Skeletal muscle tissue (tissue), 4 donors: ENCODE measurements around the gene ACTA2. TPM values are rescaled to one million over a fixed set of nuclear protein-coding genes. Genes with fewer than 3 reads are reported as not detected.

Experiments
- H3K27ac ChIP-seq: one replicate; pipeline ENCODE4 v1.7.0; 2013; ENCODE audit warnings: mild to moderate bottlenecking, low read depth, low read length, inconsistent platforms
- H3K27me3 ChIP-seq, 3 donors: one replicate each; pipeline ENCODE4 v1.7.0; 2013; ENCODE audit warnings: low read length in 3 of 3; ENCODE audit not compliant: control insufficient read depth in 3 of 3, insufficient read depth in 3 of 3
- H3K36me3 ChIP-seq, 3 donors: one replicate each; pipeline ENCODE4 v1.7.0; 2013; ENCODE audit warnings: low read length in 3 of 3; ENCODE audit not compliant: control insufficient read depth in 3 of 3, insufficient read depth in 3 of 3
- H3K4me1 ChIP-seq, 3 donors: one replicate each; pipeline ENCODE4 v1.7.0; 2013; ENCODE audit warnings: low read length in 3 of 3, mild to moderate bottlenecking in 3 of 3; ENCODE audit not compliant: control insufficient read depth in 3 of 3, insufficient read depth in 3 of 3
- H3K4me3 ChIP-seq, 3 donors: one replicate each; pipeline ENCODE4 v1.7.0; 2013; ENCODE audit warnings: low read length in 3 of 3
- H3K9ac ChIP-seq, 3 donors: one replicate each; pipeline ENCODE4 v1.7.0; 2013; ENCODE audit warnings: low read length in 3 of 3, mild to moderate bottlenecking in 3 of 3, moderate library complexity in 2 of 3, low read depth in 1 of 3
- H3K9me3 ChIP-seq, 3 donors: one replicate each; pipeline ENCODE4 v1.7.0; 2013; ENCODE audit warnings: low read length in 3 of 3; ENCODE audit not compliant: control insufficient read depth in 3 of 3
- total RNA-seq: library from RNA; depleted of rRNA; stranded (reverse); fragments of >200 nt; gene quantifications from one replicate; pipeline ENCODE4 v1.2.3, GENCODE V29; 2014
- donor health status: Osteomylitis.

The ACTA2 gene
- total RNA-seq, 1 donor from 2014 or later, result 314 TPM

- peak overlapping the region; percentile 83 to 95 (median 83) for H3K9ac ChIP-seq
- H3K27me3 ChIP-seq, result no peaks in the 10 kb centered on the region
- H3K9me3 ChIP-seq, result no peaks in the 10 kb centered on the region
- peak overlapping the region; percentile 77 to 98 (median 89) for H3K4me3 ChIP-seq
- peak overlapping the region; percentile 91 for H3K27ac ChIP-seq
- peaks cover 4 to 27% (median 24%) of the 10 kb centered on the region in 3 donors for H3K4me1 ChIP-seq
- H3K36me3 ChIP-seq, result no peaks in the 10 kb centered on the region
Measured at GRCh38 chr10:88991161-88991898, 38.8 kb upstream of the ACTA2 start.

DNA sequence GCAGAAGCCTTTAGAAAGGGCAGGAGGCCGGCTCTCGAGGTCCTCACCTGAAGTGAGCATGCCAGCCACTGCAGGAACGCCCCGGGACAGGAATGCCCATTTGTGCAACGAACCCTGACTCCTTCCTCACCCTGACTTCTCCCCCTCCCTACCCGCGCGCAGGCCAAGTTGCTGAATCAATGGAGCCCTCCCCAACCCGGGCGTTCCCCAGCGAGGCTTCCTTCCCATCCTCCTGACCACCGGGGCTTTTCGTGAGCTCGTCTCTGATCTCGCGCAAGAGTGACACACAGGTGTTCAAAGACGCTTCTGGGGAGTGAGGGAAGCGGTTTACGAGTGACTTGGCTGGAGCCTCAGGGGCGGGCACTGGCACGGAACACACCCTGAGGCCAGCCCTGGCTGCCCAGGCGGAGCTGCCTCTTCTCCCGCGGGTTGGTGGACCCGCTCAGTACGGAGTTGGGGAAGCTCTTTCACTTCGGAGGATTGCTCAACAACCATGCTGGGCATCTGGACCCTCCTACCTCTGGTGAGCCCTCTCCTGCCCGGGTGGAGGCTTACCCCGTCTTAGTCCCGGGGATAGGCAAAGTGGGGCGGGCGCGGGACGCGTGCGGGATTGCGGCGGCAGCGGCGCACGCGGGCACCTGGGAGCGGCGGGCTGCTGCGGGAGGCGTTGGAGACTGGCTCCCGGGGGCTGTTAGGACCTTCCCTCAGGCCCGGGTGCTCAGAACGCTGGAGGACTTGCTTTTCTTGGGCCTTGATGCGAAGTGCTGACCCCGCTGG, 38.0 kb upstream of the ACTA2 start, which contains the start of gene FAS:
Gene FAS (plus strand): TSS at position 415 of the 777 bp plus-strand sequence. CDS start 79 bp downstream, at position 494.
- peak within 1 kb of the TSS; percentile 77 to 98 (median 89) for H3K4me3 ChIP-seq
- peaks cover 4 to 24% (median 23%) of the 10 kb centered on the region in 3 donors for H3K4me1 ChIP-seq
- H3K27me3 ChIP-seq, result no peaks in the 10 kb centered on the region
- no peaks in the 10 kb centered on the region for H3K36me3 ChIP-seq
- H3K9ac ChIP-seq, result peak within 1 kb of the TSS; percentile 83 to 95 (median 83)
- no peaks in the 10 kb centered on the region for H3K9me3 ChIP-seq
- peak within 1 kb of the TSS; percentile 91 for H3K27ac ChIP-seq

GRCh38 chr10:88989824-88990383, 37.3 kb upstream of the ACTA2 start:
- H3K36me3 ChIP-seq, result no peaks in the 10 kb centered on the region
- peak overlapping the region; percentile 91 for H3K27ac ChIP-seq
- H3K9ac ChIP-seq, result peak overlapping the region; percentile 83 to 95 (median 83)
- no peaks in the 10 kb centered on the region for H3K27me3 ChIP-seq
- H3K9me3 ChIP-seq, result no peaks in the 10 kb centered on the region
- peak overlapping the region; percentile 77 to 98 (median 89) for H3K4me3 ChIP-seq
- H3K4me1 ChIP-seq, result peaks cover 4 to 24% (median 20%) of the 10 kb centered on the region in 3 donors

DNA sequence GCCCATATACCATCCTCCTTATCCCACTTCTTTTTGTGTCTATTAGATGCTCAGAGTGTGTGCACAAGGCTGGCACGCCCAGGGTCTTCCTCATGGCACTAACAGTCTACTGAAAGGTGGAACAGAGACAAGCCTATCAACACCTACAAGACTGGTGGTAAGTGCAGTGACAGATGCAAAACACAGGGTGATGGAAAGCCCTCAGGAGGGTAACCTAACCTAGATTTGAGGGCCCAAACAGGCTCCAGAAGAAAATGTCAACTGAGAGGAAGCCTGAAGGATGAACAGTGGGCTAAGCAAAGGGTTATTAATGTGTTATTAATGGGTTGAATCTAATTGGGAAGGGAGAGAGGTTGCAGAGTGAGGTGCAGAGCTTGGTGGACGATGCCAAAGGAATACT, 36.9 kb upstream of the ACTA2 start:
- H3K9me3 ChIP-seq, result no peaks in the 10 kb centered on the region
- peaks cover 4 to 24% (median 20%) of the 10 kb centered on the region in 3 donors for H3K4me1 ChIP-seq
- H3K36me3 ChIP-seq, result no peaks in the 10 kb centered on the region
- peak overlapping the region in 2 of 3 donors; percentile 56 to 98 for H3K4me3 ChIP-seq
- no peaks in the 10 kb centered on the region for H3K27me3 ChIP-seq
- peak overlapping the region in 1 of 3 donors; percentile 83 for H3K9ac ChIP-seq
- H3K27ac ChIP-seq, result peak overlapping the region; percentile 91

DNA sequence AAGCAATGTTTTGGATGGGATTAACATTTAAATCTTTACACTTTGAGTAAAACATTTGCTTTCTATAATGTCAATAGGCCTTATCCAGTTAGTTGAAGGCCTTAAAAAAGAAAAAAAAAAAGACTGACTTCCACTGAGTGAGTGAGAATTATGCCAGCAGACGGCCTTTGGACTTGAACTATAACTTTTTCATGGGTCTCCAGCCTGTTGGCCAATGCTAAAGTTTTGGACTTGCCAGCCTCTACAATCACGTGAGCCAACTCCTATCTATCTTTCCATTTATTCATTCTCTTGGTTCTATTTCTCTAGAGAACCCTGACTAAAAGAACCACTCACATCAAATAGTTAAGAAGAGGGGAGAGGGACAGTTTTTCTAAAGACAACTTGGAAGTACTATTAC, 35.3 kb upstream of the ACTA2 start:
- Histone ChIP-seq H3K4me3 (no peak overlapping the region), H3K27me3 (no peaks in the 10 kb centered on the region), H3K36me3 (no peaks in the 10 kb centered on the region), H3K27ac (no peak overlapping the region), H3K9me3 (no peaks in the 10 kb centered on the region), H3K4me1 (peaks cover 4 to 22% (median 21%) of the 10 kb centered on the region in 3 donors), H3K9ac (no peak overlapping the region)

DNA sequence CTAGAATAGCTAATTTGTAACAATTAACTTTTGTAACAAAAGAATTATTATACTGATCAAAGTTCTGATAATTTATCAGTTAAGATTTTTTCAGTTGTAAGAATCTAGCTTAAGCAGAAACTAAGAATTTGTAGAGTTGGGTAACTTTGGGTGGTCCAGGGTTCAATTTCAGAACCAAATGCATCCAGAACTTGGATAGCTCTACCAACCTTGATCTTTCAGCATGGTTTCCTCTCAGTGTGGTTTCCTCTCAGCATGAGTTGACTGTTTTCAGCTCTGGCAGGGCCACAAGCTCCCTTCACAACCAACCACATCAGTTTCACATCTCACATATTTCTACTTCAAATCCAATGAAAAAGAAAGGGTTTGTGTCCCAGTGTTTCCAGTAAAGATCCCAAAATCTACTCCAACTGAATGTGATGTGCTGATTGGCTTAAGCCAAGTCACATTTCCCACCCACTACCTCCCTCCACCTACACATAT, 34.7 kb upstream of the ACTA2 start:
- peaks cover 4 to 25% (median 19%) of the 10 kb centered on the region in 3 donors for H3K4me1 ChIP-seq
- H3K27ac ChIP-seq, result no peak overlapping the region

GRCh38 chr10:88986549-88987242, 34.1 kb upstream of the ACTA2 start:
- Histone ChIP-seq H3K4me3 (no peak overlapping the region), H3K27ac (no peak overlapping the region), H3K27me3 (no peaks in the 10 kb centered on the region), H3K36me3 (no peaks in the 10 kb centered on the region), H3K9ac (no peak overlapping the region), H3K4me1 (peaks cover 4 to 19% (median 16%) of the 10 kb centered on the region in 3 donors), H3K9me3 (no peaks in the 10 kb centered on the region)

More for the DNA sequence above, 34.7 kb upstream of the ACTA2 start:
- H3K27me3 ChIP-seq, result no peaks in the 10 kb centered on the region
- H3K36me3 ChIP-seq, result no peaks in the 10 kb centered on the region
- no peak overlapping the region for H3K9ac ChIP-seq
- H3K4me3 ChIP-seq, result no peak overlapping the region
- H3K9me3 ChIP-seq, result no peaks in the 10 kb centered on the region

GRCh38 chr10:88984525-88984924, 32.0 kb upstream of the ACTA2 start:
- H3K9ac ChIP-seq, result no peak overlapping the region
- no peaks in the 10 kb centered on the region for H3K9me3 ChIP-seq
- H3K4me1 ChIP-seq, result peaks cover 3 to 22% (median 11%) of the 10 kb centered on the region in 3 donors
- no peak overlapping the region for H3K4me3 ChIP-seq
- H3K36me3 ChIP-seq, result no peaks in the 10 kb centered on the region
- H3K27ac ChIP-seq, result no peak overlapping the region
- H3K27me3 ChIP-seq, result no peaks in the 10 kb centered on the region

GRCh38 chr10:88983939-88984338, 31.4 kb upstream of the ACTA2 start:
- Histone ChIP-seq H3K4me1 (peaks cover 4 to 18% (median 12%) of the 10 kb centered on the region in 3 donors), H3K36me3 (no peaks in the 10 kb centered on the region), H3K9me3 (no peaks in the 10 kb centered on the region), H3K9ac (no peak overlapping the region), H3K4me3 (no peak overlapping the region), H3K27me3 (no peaks in the 10 kb centered on the region), H3K27ac (no peak overlapping the region)
